Hepatic stellate cell (primary cell): Measurements from ENCODE around the gene DOP1B.
"Not testable (repeated sequence)": the region's sequence is repeated elsewhere in the genome, so short reads cannot be mapped to it uniquely, and the experiment has no call there.

ENCODE experiments used
- DNase-seq: peaks from one replicate; pipeline ENCODE4 v3.0.0; 2011; ENCODE audit warnings: low spot score

The DOP1B gene, protein sequence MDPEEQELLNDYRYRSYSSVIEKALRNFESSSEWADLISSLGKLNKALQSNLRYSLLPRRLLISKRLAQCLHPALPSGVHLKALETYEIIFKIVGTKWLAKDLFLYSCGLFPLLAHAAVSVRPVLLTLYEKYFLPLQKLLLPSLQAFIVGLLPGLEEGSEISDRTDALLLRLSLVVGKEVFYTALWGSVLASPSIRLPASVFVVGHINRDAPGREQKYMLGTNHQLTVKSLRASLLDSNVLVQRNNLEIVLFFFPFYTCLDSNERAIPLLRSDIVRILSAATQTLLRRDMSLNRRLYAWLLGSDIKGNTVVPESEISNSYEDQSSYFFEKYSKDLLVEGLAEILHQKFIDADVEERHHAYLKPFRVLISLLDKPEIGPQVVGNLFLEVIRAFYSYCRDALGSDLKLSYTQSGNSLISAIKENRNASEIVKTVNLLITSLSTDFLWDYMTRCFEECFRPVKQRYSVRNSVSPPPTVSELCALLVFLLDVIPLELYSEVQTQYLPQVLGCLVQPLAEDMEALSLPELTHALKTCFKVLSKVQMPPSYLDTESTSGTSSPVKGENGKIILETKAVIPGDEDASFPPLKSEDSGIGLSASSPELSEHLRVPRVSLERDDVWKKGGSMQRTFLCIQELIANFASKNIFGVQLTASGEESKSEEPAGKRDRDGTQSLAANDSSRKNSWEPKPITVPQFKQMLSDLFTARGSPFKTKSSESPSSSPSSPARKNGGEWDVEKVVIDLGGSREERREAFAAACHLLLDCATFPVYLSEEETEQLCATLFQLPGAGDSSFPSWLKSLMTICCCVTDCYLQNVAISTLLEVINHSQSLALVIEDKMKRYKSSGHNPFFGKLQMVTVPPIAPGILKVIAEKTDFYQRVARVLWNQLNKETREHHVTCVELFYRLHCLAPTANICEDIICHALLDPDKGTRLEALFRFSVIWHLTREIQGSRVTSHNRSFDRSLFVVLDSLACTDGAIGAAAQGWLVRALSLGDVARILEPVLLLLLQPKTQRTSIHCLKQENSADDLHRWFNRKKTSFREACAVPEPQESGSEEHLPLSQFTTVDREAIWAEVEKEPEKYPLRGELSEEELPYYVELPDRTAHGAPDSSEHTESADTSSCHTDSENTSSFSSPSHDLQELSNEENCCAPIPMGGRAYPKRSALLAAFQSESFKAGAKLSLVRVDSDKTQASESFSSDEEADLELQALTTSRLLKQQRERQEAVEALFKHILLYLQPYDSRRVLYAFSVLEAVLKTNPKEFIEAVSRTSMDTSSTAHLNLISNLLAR (N-terminal part only)

DNA sequence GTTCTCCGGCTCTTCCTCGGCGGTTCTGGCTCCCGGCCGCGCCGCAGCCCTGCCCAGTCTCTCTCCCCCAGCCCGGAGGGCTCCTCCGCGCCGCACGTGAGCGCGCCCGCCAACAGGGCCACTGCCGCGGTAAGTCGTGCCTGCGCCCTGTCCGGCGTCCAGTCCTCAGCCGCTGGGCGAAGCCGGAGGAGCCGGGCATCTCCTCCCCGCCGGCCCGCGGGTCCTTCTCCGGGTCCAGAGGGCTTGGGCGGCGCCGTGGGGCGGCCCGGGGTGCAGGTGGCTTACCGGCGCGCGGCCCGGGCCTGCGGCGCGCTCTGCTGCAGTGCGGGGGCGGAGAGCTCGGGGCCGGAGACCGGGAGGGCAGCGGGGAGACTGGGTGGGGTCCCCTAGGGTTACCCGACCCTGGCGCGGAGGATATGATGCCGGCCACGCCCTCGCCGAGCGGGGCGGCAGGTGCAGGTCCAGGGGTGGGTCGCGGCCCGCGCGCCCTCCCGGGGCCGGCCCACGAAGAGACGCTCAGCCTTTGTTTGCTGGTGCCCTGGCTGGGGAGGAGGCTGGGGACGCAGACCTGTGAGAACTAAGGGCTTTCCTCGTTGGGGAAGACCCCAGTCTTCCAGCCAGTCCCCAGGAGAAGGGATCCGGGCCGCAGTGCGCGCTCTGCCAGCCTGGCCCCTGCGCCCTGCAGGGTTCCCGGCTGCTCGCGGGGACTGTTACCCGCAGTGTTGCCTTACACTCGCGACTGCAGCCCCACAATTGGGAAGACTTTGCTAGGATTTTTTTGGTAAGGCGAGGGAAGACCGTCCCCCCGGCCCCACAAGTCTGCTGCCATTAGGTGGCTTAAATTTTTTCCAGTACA is at the start of gene DOP1B:
Gene DOP1B (plus strand): TSS at position 10 of the 856 bp plus-strand sequence. CDS start 7,910 bp downstream, outside the sequence.
- no peak for DNase-seq

DNA sequence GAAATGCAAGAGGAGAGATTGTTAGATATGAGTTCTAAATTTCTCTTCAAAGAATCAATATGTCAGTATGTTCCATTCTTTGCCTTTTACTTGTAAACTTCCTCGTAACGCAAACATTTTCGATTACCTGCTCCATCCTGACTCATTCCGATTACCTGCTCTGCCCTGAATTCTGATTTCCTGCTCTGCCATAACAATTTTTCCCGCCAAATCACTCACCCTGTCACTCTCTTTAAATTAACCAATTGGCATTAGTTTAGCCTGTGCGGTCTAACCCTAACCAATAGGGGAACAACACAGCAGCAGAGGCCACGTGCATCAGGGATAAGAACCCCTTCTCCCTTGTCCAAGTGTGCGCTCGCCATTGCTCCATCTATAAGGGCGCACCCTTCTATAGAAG is 46.8 kb upstream of the DOP1B start:
- DNase-seq = no peak

DNA sequence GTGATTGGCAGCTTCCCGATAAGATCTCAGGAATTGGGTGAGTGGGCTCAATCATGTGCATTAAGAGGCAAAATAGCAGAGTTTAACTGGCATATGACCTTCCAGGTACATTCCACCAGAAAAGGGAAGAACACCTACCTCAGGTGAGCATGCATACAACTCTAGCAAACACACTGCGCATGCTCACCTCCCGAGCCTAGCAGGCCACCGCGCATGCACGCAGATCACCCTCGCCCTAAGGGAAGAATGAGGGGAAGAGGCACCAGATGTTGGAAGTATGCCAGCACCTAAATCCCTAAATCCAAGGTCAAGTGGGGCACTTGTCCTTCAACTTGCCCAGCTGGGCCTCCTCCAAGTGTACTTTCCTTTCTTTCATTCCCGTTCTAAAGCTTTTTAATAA is 45.4 kb upstream of the DOP1B start:
- DNase-seq = no peak

DNA sequence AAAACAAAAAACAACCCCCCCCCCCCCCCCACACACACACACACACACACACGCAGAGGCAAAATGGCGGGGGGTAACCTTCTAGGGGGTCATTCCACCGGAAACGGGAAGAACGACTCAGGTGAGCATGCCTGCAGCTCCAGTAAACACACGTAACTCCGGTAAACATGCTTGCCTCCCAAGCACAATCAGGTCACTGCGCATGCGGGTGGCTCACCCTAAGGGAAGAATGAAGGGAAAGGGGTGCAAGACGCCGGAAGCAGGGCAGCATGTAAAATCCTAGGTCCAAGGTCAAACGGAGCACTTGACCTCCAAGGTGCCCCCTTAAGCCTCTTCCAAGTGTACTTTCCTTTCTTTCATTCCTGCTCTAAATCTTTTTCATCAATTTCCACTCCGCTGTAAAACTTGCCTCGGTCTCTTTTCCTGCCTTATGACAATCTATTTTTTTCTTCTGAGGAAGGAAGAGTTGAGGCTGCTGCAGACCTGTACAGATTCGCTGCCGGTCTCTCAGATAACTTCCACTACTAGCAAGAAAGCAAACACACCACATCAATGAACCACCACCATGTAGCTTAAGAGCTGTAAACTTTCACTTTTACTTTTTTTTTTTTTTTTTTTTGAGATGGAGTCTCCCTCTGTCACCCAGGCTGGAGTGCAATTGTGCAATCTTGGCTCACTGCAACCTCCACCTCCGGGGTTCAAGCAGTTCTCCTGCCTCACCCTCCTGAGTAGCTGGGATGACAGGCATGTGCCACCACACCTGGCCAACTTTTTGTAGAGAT is 42.8 kb upstream of the DOP1B start:
- DNase-seq = no peak

DNA sequence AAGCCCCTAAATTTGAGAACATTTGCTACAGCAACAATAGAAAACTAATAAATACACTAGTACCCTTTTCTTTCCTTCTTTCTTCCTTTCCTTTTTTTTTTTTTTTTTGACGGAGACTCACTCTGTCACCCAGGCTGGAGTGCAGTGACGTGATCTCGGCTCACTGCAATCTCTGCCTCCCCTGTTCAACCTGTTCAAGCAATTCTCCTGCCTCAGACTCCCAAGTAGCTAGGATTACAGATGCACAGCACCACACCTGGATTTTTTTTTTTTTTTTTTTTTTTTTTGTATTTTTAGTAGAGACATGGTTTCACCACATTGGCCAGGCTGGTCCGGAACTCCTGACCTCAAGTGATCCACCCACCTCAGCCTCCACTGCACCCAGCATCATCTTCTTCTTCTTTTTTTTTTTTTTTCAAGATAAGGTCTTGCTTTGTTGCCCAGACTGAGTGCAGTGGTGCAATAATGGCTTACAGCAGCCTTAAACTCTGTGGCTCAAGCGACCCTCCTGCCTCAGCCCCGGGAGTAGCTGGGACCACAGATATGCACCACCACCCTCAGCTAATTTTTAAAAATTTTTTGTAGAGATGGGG is 41.4 kb upstream of the DOP1B start:
- DNase-seq = no peak

DNA sequence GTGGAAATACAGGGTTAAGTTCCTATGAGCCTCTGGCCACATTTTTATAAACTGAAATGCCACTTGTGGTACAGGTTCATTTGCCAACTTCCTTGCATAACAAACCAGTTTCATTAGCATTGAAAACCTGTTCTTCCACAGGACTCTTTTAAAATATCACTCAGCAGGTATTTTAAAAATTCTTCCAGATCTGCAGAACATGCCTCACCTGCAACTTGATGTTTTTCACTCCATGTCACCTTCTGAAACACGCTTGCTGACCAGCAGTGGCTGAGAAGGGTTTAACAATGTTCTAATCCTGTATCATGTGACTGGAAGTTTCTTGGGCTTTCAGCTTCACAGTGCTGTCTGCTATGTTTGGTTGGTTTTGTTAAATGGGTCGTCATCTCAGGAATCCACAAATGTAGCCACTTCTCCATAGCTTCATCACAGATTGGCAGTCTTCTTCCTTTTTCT is 39.3 kb upstream of the DOP1B start:
- no peak for DNase-seq

DNA sequence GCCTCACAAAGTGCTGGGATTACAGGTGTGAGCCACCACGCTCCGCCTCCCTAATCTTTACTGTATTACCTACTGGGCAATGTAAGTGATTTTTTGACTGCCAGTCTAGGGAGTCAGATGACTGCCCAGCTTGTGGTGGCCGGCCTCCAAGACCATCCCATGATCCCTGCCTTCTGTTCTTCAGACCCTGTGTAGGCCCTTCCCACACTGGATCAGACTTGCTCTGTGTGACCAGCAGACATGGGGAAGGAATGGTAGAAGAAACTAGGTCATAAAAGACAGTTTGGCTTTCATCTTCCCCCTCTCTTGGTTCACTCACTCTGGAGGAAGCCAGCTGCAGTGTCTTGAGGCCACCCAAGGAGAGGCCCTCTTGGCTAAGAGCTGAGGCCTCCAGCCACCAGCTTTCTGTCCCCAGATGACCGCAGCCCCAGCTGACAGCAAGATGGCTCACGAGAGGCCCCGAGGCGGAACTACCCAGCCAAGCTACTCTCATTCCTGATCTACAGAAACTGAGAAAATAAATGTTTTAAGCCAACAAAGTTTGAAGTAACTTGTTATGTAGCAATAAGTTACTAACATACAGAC is 36.2 kb upstream of the DOP1B start:
- DNase-seq = no peak

DNA sequence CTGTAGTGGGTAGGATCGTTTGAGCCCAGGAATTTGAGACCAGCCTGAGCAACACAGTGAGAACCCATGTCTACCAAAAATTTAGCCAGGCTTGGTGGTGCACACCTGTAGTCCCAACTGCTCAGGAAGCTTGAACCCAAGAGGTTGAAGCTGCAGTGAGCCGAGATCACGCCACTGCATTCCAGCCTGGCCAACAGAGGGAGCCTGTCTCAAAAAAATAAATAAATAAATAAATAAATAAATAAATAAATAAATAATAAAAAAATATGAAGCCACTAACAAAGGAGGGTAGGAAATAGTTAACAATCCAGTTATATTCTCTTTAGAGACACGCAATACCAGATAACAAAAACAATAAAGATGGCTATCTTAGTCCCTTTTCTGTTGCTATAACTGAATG is 33.6 kb upstream of the DOP1B start:
- no peak for DNase-seq

DNA sequence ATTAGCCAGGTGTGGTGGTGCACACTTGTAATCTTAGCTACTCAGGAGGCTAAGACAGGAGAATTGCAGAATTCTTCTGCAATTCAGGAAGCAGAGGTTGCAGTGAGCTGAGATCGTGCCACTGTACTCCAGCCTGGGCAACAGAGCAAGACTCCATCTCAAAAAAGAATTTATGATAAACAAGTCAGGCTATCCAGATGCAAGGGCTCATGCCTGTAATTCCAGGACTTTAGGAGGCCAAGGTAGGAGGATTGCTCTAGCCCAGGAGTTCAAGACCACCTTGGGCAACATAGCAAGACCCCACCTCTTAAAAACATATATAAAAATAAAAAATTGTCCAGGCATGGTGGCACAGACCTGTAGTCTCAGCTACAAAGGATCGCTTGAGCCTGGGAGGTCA is 32.2 kb upstream of the DOP1B start:
- no peak for DNase-seq

DNA sequence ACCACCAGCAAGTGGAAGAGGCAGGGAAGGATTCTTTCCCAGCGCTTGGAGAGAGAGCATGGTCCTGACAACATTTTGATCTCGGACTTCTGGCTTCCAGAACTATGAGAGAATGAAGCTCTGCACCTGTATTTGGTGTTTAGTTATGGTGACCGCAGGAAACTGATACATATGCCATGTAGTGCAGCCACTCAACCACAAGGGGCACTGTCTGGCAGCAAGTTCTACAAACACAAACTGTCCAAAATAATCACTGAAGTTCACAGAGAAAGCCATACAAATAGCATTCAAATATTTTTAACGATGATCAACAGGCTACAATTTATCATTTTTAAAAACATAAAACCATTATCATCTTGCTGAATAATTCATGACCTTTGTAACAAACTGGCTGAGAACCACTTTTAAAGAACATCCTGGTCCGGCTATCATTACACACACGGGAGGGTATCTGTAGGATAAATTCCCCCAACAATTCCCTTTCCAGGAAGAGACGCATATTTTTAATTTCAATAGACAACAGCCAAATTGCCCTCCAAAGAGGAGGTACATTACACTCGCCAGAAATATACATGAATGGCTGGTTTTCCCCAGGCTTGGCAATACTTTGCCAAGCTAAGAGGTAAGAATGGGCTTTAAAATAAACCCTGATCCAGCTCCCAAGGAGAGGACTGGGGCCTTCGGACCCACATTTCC is 31.0 kb upstream of the DOP1B start:
- DNase-seq = peak; percentile 38

DNA sequence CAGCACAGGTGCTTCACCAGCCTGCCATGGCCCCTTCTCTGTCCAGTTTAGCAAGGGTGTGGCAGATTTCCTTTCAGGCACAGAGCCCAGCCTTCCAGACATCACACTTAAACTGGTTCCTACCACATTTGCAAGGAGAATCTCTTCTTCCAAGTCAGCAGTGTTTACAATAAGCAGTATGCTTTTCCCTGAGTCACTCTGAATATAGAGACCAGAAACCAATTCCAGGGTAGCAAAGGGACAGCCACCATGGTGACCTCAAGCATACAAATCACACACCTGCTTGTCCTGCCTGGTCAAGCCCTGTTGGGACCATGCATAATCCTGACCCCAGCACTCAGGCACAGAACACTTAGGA is 30.4 kb upstream of the DOP1B start:
- no peak for DNase-seq

DNA sequence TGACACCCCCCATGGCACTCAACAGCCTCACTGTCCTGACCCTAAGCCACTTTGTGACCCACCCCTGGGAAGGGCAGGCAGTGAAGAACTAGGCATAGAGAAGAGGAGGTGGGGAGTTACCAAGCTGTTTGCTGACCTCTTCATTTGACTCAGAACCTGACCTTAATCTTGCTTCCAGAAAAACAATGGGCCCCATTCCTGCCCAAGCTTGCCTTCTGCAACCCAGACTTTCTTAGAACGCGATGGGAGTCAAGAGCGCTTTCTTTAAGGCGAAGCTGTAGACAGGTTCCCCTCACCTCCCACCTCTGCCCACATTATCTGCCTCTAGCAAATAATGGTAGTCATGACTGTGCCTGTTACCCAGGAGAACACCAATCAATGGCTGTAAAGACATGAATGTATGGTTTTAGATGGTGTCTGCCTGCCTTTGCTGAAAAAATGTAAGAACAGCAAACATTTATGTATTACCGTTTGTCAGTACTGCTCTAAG is 30.0 kb upstream of the DOP1B start:
- DNase-seq = no peak

DNA sequence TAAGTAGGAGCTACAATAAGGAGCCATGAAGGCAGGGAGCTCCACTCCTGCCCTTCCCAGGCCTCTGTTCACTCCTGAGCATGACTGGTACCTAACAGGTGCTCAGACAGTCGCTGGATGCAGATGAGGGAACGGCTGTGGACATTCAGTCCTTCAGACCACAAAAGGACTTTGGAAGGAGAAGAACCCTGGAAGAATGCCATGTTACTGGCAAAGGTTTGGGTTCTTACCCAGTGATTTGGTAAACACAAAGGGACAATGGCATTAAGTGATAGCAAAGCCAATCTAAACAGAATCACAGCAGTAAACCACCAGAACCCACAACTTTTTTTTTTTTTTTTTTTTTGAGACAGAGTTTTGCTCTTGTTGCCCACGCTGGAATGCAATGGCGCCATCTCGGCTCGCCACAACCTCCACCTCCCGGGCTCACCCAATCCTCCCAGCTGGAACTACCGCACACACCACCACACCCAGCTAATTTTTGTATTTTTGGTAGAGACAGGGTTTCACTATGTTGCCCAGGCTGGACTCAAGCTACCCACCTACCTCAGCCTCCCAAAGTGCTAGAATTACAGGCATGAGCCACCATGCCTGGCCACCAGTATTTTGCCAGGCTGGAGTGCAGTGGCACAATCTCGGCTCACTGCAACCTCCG is 29.2 kb upstream of the DOP1B start:
- no peak for DNase-seq

DNA sequence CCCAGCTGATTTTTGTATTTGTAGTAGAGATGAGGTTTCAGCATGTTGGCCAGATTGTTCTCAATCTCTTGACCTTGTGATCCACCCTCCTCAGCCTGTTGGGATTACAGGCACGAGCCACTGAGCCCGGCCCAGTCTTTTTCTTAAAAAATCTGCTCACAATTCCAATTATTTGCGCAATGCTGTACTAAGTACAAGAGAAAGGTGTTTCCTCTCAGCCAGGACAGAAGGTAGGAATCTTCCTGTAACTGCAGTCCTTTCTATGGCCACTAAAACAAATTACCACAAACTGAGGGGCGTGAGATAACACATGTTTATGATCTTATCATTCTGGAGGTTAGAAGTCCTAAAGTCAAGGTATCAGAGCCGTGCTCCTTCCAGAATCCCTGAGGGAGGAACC is 28.6 kb upstream of the DOP1B start:
- no peak for DNase-seq

DNA sequence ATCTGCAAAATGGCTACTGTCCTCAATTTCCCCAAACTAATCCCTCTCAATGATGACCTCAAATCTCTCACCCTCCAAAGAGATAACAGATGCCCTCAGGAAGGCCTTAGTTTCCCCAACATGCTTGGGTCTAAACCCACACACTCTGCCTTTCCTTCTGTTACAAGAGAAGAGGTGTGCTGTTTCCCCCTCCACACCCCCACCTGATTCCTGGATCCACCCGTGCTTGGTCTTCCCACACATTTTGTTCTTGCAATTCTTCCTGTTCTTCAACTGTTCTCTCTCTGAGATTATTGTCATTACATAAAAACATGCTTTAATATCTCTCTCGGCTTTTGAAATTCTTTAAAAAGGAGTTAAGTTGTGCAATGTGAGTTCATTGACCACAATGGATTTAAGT is 27.4 kb upstream of the DOP1B start:
- DNase-seq = no peak

DNA sequence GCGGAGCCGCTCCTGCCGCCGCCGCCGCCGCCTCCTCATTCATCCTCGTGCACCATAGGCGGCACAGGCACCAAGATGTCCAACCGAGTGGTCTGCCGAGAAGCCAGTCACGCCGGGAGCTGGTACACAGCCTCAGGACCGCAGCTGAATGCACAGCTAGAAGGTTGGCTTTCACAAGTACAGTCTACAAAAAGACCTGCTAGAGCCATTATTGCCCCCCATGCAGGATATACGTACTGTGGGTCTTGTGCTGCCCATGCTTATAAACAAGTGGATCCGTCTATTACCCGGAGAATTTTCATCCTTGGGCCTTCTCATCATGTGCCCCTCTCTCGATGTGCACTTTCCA is 26.2 kb upstream of the DOP1B start:
- not testable (repeated sequence) for DNase-seq

DNA sequence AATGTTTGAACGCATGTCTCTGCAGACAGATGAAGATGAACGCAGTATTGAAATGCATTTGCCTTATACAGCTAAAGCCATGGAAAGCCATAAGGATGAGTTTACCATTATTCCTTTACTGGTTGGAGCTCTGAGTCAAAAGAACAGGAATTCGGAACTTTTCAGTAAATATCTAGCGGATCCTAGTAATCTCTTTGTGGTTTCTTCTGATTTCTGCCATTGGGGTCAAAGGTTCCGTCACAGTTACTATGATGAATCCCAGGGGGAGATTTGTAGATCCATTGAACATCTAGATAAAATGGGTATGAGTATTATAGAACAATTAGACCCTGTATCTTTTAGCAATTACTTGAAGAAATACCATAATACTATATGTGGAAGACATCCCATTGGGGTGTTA is 25.8 kb upstream of the DOP1B start:
- DNase-seq = not testable (repeated sequence)

DNA sequence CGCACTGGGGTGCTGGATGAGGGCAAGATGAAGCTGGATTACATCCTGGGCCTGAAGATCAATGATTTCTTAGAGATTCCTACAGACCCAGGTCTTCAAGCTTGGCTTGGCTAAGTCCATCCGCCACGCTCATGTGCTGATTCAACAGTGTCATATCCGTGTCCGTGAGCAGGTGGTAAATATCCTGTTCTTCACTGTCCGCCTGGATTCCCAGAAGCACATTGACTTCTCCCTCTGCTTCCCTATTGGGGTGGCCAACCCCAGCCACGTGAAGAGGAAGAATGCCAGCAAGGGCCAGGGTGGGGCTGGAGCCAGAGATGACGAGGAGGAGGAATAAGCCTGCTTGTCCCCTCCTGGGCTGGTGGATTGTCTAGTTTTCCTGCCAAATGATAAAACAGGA is 23.9 kb upstream of the DOP1B start:
- DNase-seq = no peak
